Measurements from ENCODE around the gene SLC43A2. TPM values are rescaled to one million over a fixed set of nuclear protein-coding genes. Genes with fewer than 3 reads are reported as not detected.

The SLC43A2 gene
- total and polyA plus RNA-seq, 2 of the 13 experiments (the other 11 are each of a cell fraction or from before 2014, with no cell fraction given): 7.3 to 20.0 TPM

GRCh38 chr17:1629504-1630310 is 1.1 kb upstream of the SLC43A2 start (continued):
- no peak for TF ChIP-seq TFDP2 (CRISPR knock-in tag; IDR thresholded peaks at IDR 0.05)
- TF ChIP-seq NFKB2 (CRISPR knock-in tag; IDR thresholded peaks at IDR 0.05; ENCODE audit: borderline replicate concordance): 0 out of 2 replicates have a peak, but pooled peaks have one; percentile 38
- no peak for TF ChIP-seq TP53 (CRISPR knock-in tag; conservative IDR thresholded peaks at IDR 0.05)
- TF ChIP-seq RAD21 (CRISPR knock-in tag; IDR thresholded peaks at IDR 0.05): peak; percentile 85
- TF ChIP-seq REPIN1 (CRISPR knock-in tag; IDR thresholded peaks at IDR 0.05; ENCODE audit: borderline replicate concordance, low read depth): no peak
- peak; percentile 91 for TF ChIP-seq CTCF (CRISPR knock-in tag; IDR thresholded peaks at IDR 0.05)
- peak; percentile 55; the same call in 1 of the 2 replicates for TF ChIP-seq PREB (CRISPR knock-in tag; IDR thresholded peaks at IDR 0.05)
- TF ChIP-seq, protein P1, sequence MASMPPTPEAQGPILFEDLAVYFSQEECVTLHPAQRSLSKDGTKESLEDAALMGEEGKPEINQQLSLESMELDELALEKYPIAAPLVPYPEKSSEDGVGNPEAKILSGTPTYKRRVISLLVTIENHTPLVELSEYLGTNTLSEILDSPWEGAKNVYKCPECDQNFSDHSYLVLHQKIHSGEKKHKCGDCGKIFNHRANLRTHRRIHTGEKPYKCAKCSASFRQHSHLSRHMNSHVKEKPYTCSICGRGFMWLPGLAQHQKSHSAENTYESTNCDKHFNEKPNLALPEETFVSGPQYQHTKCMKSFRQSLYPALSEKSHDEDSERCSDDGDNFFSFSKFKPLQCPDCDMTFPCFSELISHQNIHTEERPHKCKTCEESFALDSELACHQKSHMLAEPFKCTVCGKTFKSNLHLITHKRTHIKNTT (CRISPR knock-in tag; IDR thresholded peaks at IDR 0.05): no peak
- TF ChIP-seq ZNF251 (CRISPR knock-in tag; IDR thresholded peaks at IDR 0.05): 0 out of 2 replicates have a peak, but pooled peaks have one; percentile 23
- TF ChIP-seq ZC3H13 (CRISPR knock-in tag; IDR thresholded peaks at IDR 0.05): 0 out of 2 replicates have a peak, but pooled peaks have one; percentile 75
- 0 out of 2 replicates have a peak, but pooled peaks have one; percentile 46 for TF ChIP-seq MXD1 (CRISPR knock-in tag; IDR thresholded peaks at IDR 0.05)
- TF ChIP-seq HNF1B (CRISPR knock-in tag; IDR thresholded peaks at IDR 0.05): peak; percentile 34; the same call in 1 of the 2 replicates
- no peak for TF ChIP-seq NFE2 (CRISPR knock-in tag; IDR thresholded peaks at IDR 0.05)
- peak; percentile 83 for TF ChIP-seq ZNF777 (CRISPR knock-in tag; IDR thresholded peaks at IDR 0.05)
- peak; percentile 91 for TF ChIP-seq STAG1 (CRISPR knock-in tag; IDR thresholded peaks at IDR 0.05)
- no peak for TF ChIP-seq ZBTB10 (CRISPR knock-in tag; IDR thresholded peaks at IDR 0.05; ENCODE audit: borderline replicate concordance)
- 0 out of 2 replicates have a peak, but pooled peaks have one; percentile 65 for TF ChIP-seq ZNF136 (CRISPR knock-in tag; IDR thresholded peaks at IDR 0.05; ENCODE audit: low read depth)
- TF ChIP-seq TOPORS (CRISPR knock-in tag; IDR thresholded peaks at IDR 0.05): 0 out of 2 replicates have a peak, but pooled peaks have one; percentile 19

Measured in HepG2 (cell line).